GM18508 (cell line): ENCODE results near the gene CDHR4.

ENCODE experiments used
- ATAC-seq: cut with Tn5 transposase; IDR thresholded peaks from one replicate; pipeline ENCODE4 v1.9.1; 2021; ENCODE audit warnings: moderate number of reproducible peaks; ENCODE audit not compliant: insufficient read depth, unreplicated experiment

The CDHR4 gene

DNA sequence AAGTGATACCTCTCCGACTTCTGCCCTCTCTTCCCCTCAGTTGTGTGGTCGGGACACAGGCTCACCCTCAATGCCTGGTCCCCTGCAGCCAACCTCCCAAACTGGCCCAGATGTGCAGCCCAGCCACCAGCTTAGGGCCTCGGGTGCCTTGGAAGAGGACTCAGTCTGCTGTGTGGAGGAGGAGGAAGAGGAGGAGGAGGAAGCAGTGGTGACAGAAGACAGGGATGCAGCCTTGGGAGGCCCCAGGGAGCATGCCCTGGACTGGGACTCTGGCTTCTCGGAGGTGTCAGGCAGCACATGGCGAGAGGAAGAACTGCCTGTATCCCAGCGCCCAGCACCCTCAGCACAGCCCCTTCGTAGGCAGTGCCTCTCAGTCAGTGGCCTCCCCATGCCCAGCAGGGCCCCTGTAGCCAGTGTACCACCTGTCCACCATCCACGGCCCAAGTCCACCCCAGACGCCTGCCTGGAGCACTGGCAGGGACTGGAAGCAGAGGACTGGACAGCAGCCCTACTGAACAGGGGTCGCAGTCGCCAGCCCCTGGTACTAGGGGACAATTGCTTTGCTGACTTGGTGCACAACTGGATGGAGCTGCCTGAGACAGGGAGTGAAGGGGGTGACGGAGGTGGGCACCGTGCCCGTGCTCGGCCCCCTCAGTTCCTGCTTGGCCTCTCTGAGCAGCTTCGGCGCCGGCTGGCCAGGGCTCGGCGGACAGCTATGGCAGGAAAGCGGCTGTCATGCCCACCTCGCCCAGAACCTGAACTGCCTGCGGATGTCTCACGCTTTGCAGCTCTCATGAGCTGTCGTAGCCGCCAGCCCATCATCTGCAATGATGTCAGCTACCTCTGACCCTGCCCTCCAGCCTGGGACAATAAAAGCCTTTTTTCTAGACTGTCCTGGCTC, 4.7 kb upstream of the CDHR4 start:
- no peak for ATAC-seq

DNA sequence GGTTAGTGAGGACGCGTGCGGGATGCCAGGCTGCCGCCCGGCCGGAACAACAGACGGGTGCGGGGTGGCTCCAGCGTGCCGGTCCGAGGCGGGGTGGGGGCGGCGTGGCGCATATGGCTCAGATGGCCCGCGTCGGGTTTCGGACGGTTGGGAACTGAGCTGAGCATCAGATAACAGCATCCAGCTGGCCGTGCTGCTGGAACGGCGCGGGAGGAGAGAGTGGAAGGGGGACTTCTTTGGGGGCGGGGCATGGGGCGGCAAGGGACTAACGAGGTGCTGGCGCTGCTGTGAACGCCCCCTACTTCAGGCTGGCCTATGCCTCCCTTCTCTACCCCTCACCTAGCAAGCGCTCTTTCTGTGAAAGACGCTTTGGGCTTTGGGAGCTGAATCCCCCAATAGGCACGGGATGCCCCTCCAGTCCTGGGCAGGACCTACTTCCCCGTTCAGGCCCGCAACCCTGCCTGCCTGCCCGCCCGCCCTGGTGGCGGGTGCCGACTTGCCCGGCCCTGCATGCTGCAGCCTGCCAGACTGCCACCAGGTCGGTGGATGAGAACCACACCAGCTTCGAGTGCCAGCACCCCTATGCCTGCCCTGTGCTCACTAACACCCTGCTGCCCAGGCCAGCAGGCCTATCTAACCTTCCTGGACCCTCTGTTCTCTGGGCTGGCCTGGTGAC, 3.9 kb upstream of the CDHR4 start:
- no peak for ATAC-seq

DNA sequence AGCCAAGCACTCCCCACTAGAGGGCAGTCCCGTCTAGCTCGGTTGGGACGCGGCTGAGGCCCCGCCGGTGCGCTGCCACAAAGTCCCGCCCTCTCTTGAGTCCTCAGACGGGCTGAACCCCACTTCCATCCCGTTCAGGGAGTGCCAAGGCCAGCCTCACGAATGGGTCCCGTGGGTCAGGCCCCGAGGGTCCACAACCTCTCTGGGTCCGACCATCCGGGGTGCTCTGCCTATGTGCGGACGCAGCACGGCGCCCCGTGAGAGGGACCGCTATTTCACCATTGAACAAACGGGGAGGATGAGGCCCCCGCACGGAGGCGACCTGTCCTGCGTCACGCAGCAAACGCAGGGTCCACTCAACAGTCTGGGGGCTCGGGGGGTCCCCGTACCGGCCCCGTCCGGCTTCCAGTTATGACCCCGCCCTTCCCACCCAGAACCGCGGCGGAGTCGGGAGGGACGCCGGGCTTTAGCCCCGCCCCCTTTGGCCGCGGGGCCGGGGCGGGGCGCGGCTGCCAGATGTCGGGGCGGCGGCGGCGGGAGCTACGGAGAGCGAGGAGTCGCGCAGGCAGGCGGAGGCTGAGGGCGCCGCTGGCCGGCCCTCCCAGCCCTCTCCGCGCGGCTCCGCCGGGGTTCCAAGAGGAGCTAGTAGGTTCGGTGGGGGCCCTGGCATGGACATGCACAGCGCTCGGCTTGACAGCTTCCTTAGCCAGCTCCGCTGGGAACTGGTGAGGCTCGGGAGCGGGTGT, 3.2 kb upstream of the CDHR4 start, which contains the start of gene INKA1:
Gene INKA1 (plus strand): TSS at position 543 of the 746 bp plus-strand sequence. CDS start 132 bp downstream, at position 675.
- ATAC-seq, result no peak

DNA sequence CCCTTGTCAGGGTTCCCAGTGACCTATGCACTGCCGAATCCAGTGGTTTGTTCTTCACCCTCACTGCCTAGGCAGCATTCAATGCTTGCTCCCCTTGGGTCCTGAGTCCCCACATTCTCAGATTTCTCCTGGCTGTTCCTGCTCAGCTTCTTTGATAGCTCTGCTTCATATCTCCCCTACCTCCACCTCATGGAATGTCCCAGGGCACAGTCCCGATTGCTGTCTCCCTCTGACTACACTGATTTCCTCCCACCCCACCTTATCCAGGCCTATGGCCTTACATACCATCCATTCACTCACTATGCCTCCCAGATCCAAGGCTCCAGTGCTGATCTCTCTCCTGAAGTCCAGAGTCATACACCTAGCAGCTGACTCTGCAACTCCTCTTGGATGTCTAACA, 1.5 kb upstream of the CDHR4 start:
- ATAC-seq, result no peak

DNA sequence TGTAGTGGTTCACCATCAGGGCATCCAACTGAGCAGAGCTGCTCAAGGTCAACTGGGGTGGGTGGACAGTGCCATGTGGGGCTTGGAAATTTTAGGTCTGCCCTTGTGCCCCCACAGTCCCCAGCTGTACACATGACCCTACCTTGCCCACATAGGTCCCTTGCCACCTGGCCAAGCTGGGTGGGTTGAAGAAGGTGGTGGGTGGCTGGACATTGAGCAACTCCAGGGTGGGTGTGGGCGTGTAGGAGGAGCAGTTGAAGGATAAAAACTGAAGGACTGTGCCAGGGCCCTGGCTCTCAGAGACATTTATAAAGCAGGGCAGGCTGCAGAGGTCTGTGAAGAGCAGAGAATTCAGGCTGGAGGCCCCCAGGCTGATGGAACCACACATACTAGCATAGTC, 568 bp downstream of the CDHR4 start:
- ATAC-seq, result no peak

DNA sequence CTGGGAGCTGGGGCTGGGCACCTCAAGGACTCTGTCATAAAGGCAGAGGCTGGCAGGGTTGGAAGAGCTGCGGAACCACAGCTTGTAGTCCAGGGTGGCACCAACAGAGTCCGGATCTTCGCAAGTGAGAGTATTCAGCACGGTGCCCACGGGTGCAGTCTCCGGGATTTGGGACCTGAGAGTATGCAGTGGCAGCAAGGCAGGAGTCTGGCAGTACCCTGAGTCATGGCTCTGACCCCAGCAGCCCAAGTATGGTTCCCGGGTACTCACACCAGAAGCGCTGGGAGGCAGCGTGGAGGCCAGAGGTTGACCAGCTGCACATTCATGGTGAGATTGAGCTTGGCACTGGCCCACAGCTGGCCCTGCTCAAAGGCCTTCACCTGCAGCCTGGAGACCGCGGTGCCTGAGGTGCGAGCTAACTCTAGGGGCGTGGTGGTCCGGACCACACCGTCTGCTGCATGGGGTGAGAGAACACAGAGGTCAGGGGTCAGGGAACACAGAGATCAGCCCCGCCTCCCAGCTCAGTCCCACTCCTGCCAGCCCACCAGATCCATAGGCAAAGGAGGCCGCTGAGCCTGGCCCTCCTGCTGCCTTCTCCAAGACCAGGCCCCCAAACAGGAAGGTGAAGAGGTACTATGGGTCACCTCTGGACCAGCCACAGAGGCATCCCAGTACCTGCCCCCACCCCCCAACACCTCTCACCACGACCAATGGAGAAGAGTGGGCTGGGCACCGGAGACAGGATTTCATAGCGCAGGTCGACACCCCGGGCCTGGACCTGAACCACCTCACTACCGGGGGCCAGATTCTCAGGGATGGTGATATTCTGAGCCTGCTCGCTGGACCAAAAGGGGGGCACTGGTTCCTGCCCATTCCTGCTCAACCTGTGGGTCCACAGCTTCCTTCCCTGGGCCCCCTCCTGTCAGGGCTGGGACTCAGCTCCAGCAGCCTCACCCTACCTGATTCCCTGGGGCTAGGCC, 4.5 kb downstream of the CDHR4 start:
- no peak for ATAC-seq

DNA sequence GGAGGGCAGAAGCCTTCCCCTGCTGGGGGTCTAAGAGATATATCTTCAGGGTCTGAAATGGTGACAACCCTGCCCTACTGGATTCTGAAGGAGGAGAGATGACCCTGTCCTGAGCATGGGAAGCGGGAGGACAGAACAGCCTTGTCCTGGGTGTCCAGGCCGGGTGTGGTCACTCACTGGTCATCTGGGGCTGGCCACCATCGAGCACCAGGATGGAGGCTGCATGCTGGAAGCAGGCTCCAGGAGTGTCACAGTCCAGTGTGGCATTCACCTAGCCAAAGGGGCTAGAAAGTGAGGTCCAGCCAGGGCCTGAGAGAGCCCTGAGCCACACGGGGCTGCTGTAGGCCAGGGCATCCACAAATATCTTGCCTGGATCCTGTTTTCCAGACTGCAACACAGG, 5.2 kb downstream of the CDHR4 start:
- no peak for ATAC-seq

DNA sequence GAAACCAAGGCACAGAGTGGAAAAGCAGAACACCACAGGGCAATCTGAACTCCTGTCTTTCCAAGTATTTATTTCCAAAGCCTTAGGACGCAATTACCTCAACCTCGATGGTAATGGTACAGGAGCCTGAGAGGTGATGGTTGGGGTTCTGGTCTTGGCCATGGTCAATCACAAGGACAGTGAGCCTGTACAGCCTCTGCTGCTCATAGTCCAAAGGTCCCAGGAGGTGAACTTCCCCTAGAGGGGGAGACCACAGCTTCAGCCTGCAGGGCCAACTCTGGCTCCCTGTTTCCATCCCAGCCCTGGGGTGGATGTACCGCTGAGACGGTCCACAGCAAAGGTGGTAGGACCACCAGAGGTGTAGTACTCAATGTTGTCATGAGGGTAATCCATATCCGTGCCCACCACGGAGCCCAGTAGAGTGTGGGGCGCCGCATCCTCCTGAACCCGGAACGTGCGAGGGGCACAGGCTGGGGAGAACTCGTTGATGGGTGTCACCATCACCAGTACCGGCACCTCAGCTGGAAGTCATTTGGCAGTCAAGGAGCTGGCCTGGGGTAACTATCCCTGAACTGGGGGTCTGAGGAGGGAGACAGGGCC, 6.1 kb downstream of the CDHR4 start:
- no peak for ATAC-seq

DNA sequence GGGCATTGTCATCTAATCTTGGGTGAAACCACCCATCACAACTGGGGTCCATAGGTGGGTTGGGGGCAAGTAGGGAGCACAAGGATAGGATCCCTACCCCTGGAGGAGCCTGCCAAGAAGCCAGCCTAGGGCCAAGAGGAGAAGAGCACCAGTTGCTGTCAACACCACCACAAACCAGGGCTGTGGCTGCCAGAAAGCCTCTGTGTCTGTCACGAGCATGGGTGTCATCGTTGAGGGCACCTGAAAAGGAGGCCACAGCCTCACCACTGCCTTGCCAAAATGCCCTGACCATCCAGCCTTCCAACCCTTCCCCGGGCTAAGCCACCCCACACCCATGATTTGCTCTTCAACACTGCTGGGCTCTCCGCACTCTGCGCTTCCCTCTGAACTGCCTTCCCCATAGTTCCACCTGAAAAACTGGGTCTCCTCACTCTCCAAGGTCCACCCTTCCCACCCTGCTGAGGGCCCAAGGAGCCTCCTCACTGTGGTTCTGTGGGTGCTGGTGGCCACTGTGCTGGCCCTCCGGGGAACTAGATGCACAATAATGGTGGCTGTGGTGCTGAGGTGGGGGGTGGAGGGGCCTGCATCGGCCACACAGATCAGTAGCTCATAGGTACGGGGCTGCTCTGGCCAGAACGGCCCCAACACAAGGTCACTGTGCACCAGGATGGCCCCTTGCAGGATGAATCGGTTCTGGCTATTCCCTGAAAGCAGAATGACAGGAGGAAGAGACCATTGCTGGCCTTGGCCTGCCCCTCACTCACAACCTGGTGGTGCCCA, 7.1 kb downstream of the CDHR4 start:
- ATAC-seq, result no peak

DNA sequence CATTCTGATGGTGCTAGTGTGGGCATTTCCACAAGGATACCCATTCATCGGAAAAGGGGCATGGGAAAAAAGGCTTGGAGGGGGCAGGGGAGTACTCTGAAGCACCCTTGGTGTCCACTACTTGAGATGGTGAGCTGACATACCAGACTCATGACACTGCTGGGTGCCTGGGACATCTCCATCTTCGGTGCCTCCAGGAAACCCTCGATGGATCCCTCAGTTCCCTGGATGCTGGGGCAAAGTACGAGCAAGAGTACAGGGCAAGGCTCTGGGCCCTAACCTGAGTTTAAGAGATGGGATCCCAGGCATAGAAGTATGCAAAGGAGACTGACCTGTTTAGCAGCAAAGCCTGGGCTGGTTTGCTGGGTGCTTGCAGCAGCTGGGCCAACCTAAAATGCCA, 8.1 kb downstream of the CDHR4 start:
- no peak for ATAC-seq

DNA sequence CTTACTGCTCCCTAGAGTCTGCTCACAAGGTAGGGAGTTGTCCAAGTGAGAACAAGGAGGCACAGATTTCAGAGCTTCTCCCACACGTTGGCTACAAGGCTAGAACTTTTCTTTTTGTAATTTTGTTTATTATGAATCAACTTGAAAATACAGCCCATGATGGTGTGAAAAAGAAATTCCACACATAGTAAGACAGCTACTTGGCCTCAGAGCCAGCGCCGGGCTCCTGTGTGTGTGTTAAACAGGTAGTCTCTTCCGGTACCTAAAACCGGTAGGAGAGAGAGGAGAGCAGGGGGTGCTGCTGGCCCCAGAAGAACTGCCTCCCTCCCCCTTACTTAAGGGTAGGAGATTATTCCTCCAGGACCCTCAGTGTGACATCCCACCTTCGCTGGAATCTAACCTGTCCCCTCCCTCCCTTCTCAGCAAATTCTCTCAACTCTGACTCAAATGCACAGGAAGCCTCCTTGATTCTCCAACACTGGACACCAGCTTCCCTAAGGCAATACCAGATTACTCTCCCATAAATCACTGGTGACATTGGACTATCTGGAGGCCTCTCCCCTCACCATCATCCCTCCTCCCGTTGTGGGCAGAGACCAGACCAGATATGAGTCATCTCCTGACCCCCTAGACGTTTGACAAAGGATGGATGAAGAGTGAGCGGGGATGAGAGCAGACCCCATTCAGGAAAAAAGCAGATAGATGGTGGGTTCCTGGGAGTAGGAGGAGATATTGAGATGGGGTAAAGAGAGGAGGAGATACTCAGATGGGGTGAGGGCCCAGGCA, 8.9 kb downstream of the CDHR4 start:
- ATAC-seq, result no peak

DNA sequence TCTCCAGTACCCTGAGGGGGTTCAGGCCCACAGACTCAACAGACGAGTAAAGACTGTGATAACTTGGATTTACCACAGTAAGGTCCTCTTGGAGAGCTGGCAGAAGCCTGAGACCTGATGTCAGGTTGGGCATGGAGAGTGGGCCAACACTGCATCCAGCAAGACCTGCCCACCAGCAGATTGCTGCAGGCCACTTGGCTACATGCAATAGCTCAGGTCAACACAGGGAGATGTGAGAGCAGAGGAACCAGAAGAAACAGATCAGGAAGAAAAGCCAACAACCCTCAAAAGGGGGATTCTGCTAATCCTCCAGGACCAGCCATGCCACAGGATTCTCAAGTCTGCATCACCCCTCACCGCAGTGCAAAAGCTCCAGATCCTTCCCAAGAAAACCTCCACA, 11.6 kb downstream of the CDHR4 start:
- no peak for ATAC-seq

DNA sequence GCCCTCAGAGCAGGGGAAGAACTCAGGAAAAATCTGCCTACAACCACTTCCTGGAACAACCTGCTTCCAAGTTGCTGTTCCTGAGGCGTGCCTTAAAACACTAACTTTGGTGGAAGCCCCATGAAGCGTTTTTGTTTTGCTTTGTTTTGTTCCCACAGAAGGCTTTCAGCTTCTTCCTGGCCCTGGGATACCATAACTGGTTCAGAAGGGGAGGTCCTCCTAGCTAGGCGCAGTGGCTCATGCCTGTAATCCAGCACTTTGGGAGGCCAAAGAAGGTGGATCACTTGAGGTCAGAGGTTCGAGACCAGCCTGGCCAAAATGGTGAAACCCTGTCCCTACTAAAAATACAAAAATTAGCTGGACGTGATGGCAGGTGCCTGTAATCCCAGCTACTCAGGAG, 12.1 kb downstream of the CDHR4 start:
- ATAC-seq, result no peak

DNA sequence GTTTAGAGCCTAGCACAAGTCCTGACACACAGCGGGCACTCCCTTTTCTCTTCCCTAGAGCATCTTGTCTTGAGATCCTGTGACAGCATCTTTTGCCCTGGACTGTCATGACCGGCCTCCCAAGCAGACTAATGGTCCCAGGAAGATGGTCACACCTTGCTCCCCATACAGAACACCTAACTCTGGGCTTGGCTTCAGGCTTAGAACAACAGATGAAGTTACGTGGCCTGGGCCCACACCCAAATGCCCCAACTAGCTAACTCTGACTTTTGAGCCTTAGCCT, 12.6 kb downstream of the CDHR4 start:
- ATAC-seq, result no peak

DNA sequence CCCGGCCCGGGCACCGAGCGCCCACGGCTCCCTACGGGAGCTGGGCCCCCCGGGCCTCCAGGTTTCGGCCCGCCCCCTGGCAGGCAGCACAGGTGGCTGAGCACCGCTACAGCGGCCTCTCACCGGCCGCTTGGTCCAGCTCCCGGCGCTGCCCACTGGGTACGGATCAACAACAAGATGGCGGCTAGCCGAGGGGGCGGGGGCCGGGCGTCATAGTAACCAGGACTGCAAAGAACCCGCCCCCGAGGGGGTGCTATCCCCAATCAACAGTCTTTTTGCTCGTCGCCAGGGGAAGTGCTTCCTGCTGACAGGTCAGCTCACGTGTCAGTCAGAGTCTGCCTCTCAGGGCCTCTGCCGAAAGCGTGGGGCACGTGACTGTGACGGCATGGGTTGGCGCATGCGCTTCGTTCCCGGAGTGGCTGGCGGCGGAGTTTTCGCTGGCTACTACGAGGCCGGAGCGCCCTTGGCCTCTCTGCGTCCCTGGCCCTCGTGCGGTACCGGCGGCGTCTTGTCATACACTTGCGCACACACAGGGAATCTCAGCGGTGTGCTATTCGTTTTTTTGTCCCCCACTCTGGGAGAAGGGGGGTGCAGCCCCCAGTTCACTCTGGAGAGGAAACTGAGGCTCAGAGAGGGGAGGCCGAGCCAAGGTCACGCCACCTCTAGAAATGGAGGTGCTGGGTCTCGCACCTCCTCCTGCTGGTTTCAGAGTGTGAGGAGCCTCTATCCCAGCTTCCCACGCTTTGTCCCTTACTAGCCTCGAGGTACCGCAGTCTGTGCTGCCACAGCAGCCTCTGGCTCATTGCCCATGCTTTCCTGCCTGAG, 13.1 kb downstream of the CDHR4 start, which contains the start of gene IP6K1:
Gene IP6K1 (minus strand): TSS at position 186 of the 825 bp plus-strand sequence. CDS start 38,502 bp downstream, outside the sequence.
- ATAC-seq, result peak; percentile 88

DNA sequence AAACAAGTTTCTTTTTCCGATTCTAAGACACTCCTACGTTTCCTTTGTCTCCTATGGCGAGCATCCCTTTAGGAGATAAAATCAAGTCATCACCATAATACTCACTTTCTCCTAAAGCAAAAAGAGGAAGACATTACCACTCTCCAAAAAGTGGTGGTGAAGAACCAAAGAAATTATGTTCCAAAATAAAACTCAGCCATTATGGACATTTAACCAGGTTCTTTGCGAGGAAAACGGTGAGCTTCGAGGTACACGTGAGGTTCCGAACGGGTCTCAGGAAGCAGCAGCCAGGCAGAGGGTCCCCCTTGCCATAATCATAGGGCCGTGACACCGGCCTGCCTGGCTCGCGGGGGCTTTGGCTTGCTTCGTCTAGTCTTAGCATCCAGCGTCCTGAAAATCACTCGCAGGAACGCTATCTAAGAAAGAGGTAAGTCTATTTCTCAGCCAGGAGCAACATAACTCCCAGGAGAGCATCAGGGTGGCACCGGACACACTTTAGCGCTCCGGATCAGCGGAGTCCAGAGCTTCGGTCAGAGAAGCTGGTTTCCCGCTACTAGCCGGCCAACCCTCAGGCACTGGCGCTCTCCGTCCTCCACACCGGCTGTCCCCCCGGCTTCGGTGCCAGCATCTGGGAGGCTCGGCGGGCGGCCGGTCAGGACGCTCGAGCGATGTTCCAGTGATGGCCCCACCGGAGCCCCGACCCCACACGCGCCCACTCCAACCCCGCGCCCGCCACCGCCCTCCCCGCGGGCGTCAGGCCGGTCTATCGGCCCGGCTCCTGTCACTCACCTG, 13.9 kb downstream of the CDHR4 start:
- ATAC-seq, result peak; percentile 17
